ENCODE measurements around the gene BCL11B. TPM values are rescaled to one million over a fixed set of nuclear protein-coding genes. Genes with fewer than 3 reads are reported as not detected.

BCL11B gene
- total and polyA plus RNA-seq, 2 of the 8 experiments (the other 6 are each of a cell fraction or from before 2014, with no cell fraction given), result 0.63 to 5.9 TPM

GRCh38 chr14:99258876-99259726, 12.9 kb downstream of the BCL11B start (continued):
- no peak for TF ChIP-seq POLR2AphosphoS5 (IDR thresholded peaks at IDR 0.05; ENCODE audit: low read depth, low read length)
- TF ChIP-seq TAF1 (IDR thresholded peaks at IDR 0.05; ENCODE audit: low read depth, low read length), result no peak
- TF ChIP-seq, protein P1, sequence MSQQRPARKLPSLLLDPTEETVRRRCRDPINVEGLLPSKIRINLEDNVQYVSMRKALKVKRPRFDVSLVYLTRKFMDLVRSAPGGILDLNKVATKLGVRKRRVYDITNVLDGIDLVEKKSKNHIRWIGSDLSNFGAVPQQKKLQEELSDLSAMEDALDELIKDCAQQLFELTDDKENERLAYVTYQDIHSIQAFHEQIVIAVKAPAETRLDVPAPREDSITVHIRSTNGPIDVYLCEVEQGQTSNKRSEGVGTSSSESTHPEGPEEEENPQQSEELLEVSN (IDR thresholded peaks at IDR 0.05), result no peak
- no peak for TF ChIP-seq POU5F1 (IDR thresholded peaks at IDR 0.05; ENCODE audit: low read depth, low read length)
- no peak for TF ChIP-seq FOSL1 (IDR thresholded peaks at IDR 0.05; ENCODE audit: insufficient read depth, low read depth, low read length)
- TF ChIP-seq JUN (IDR thresholded peaks at IDR 0.05; ENCODE audit: low read depth, low read length), result no peak
- TF ChIP-seq JUND (IDR thresholded peaks at IDR 0.05; ENCODE audit: low read length), result no peak
- no peak for TF ChIP-seq TCF12 (IDR thresholded peaks at IDR 0.05; ENCODE audit: low read depth, low read length)

Data from H1 (cell line).